C4-2B (cell line): ENCODE data around the gene NUTM2B.
"Not testable (repeated sequence)": the region's sequence is repeated elsewhere in the genome, so short reads cannot be mapped to it uniquely, and the experiment has no call there.

ENCODE experiments used
- ZFX ChIP-seq: fragments of 450-650 bp; IDR thresholded peaks from 2 replicates; pipeline ENCODE4 v1.6.1; 2017
- TF ChIP-seq, protein P1 (sequence below): fragments of 450-650 bp; conservative IDR thresholded peaks from 2 replicates; pipeline ENCODE4 v1.5.1; 2017; ENCODE audit warnings: mild to moderate bottlenecking

DNA sequence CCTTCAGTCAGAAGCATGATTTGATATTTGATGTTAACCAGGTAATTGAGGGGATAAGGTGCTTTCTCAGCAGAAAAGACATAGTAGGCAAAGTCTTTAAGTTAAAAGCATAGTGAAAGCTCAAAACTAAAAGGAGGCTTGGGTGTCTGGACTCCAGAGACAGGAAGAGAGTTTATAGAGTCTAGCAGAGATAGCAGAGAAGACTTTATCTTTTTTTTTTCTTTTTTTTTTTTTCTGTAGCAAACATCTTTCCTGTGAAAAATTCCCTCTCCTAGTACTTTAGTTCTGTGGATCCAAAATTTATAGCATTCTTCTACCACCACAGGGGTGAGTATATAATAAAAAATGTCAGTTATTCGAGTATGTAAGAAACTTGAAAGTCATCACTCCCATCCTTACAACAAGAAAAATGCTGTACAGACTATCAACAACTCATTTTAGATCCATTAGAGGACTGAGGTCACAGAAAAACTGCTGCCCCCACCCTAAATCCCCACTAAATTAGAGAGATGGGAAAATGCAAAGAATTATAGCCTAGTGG lies 33.7 kb upstream of the NUTM2B start:
- TF ChIP-seq, protein P1, sequence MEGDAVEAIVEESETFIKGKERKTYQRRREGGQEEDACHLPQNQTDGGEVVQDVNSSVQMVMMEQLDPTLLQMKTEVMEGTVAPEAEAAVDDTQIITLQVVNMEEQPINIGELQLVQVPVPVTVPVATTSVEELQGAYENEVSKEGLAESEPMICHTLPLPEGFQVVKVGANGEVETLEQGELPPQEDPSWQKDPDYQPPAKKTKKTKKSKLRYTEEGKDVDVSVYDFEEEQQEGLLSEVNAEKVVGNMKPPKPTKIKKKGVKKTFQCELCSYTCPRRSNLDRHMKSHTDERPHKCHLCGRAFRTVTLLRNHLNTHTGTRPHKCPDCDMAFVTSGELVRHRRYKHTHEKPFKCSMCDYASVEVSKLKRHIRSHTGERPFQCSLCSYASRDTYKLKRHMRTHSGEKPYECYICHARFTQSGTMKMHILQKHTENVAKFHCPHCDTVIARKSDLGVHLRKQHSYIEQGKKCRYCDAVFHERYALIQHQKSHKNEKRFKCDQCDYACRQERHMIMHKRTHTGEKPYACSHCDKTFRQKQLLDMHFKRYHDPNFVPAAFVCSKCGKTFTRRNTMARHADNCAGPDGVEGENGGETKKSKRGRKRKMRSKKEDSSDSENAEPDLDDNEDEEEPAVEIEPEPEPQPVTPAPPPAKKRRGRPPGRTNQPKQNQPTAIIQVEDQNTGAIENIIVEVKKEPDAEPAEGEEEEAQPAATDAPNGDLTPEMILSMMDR: not testable (repeated sequence)
- not testable (repeated sequence) for TF ChIP-seq ZFX
